Measurements from ENCODE around the gene RBM23.
A peak's percentile ranks its signal among the peaks of the same experiment; 100 is the strongest.
"Not testable (repeated sequence)": the region's sequence is repeated elsewhere in the genome, so short reads cannot be mapped to it uniquely, and the experiment has no call there.

The RBM23 gene

GRCh38 chr14:22915886-22916521 lies 2.9 kb downstream of the RBM23 start:
- no peak for DNase-seq (ENCODE audit: low spot score)

GRCh38 chr14:22914836-22915235 lies 4.1 kb downstream of the RBM23 start:
- DNase-seq (ENCODE audit: low spot score), result not testable (repeated sequence)

- DNase-seq (ENCODE audit: low spot score), result no peak
Observed at GRCh38 chr14:22910916-22911315, 8.0 kb downstream of the RBM23 start.

- no peak for DNase-seq (ENCODE audit: low spot score)
Observed at GRCh38 chr14:22908601-22909000, 10.3 kb downstream of the RBM23 start.

- DNase-seq (ENCODE audit: low spot score), result no peak
Observed at GRCh38 chr14:22907429-22907828, 11.5 kb downstream of the RBM23 start.

- DNase-seq (ENCODE audit: low spot score), result no peak
Observed at GRCh38 chr14:22906073-22906472, 12.9 kb downstream of the RBM23 start.

GRCh38 chr14:22905627-22906026 lies 13.3 kb downstream of the RBM23 start:
- no peak for DNase-seq (ENCODE audit: low spot score)

GRCh38 chr14:22903742-22904087 lies 15.2 kb downstream of the RBM23 start:
- DNase-seq (ENCODE audit: low spot score), result no peak

- DNase-seq (ENCODE audit: low spot score), result no peak
Observed at GRCh38 chr14:22901799-22902198, 17.1 kb downstream of the RBM23 start.

- peak; percentile 76 for DNase-seq (ENCODE audit: low spot score)
Observed at GRCh38 chr14:22900081-22900799, 18.7 kb downstream of the RBM23 start.

GRCh38 chr14:22898302-22899090 lies 20.5 kb downstream of the RBM23 start:
- no peak for DNase-seq (ENCODE audit: low spot score)

GRCh38 chr14:22897357-22897756 lies 21.6 kb downstream of the RBM23 start:
- no peak for DNase-seq (ENCODE audit: low spot score)

- DNase-seq (ENCODE audit: low spot score), result no peak
Observed at GRCh38 chr14:22896760-22897159, 22.2 kb downstream of the RBM23 start.

GRCh38 chr14:22896356-22896755 lies 22.6 kb downstream of the RBM23 start:
- DNase-seq (ENCODE audit: low spot score), result no peak

GRCh38 chr14:22895402-22895801 lies 23.5 kb downstream of the RBM23 start:
- no peak for DNase-seq (ENCODE audit: low spot score)

GRCh38 chr14:22893706-22894105 lies 25.2 kb downstream of the RBM23 start:
- no peak for DNase-seq (ENCODE audit: low spot score)

- DNase-seq (ENCODE audit: low spot score), result no peak
Observed at GRCh38 chr14:22892488-22892887, 26.5 kb downstream of the RBM23 start.

- no peak for DNase-seq (ENCODE audit: low spot score)
Observed at GRCh38 chr14:22890416-22890815, 28.5 kb downstream of the RBM23 start.

- DNase-seq (ENCODE audit: low spot score), result peak; percentile 14
Observed at GRCh38 chr14:22888662-22889061, 30.3 kb downstream of the RBM23 start.

- DNase-seq (ENCODE audit: low spot score), result peak; percentile 10
Observed at GRCh38 chr14:22887990-22888378, 31.0 kb downstream of the RBM23 start.

- peak; percentile 72 for DNase-seq (ENCODE audit: low spot score)
Observed at GRCh38 chr14:22887260-22887989, 31.5 kb downstream of the RBM23 start.

- peak; percentile 78 for DNase-seq (ENCODE audit: low spot score)
Observed at GRCh38 chr14:22886500-22887259, 32.3 kb downstream of the RBM23 start.
